Measurements from ENCODE around the gene OR2S2.

Gene OR2S2

DNA sequence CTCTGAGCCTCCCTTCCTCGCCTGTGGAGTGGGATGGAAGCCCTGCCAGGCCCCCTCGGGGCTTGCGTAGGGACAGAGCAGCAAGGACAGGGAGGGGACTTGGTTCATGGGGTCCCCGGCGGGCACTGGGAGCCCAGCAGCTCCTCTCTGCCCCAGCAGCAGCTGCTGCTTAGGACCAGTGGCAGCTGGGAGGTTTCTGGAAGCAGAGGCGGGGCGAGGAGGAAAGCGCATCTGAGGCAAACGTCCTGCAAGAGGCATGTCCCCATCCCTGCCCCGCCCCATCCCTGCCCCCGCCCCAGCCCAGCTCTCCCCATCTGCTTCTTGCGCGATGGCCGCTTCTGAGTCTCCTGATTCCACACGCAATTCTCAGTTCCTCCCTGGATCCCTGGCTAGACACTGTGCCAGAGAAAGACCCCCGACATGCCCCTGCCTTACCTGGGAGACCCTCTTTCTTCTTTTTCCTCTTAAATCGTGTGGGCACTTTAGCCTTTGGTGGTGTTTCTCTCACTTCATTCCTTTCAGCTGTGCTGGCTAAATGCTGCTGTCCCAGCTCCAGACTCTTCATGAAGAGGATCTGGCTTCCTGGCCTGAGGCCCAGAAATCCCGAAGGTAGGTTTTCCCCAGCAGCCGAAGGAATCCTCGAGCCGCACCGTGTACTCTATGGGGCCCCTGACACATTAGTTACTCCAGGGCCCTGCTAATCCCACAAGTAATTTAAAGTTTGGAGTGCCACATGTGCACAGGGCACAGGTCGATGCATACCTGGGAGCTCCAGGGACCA lies 4.4 kb upstream of the OR2S2 start:
- DNase-seq (ENCODE audit: extremely low read depth, low read depth), result peak; percentile 66
- TF ChIP-seq, protein P1, sequence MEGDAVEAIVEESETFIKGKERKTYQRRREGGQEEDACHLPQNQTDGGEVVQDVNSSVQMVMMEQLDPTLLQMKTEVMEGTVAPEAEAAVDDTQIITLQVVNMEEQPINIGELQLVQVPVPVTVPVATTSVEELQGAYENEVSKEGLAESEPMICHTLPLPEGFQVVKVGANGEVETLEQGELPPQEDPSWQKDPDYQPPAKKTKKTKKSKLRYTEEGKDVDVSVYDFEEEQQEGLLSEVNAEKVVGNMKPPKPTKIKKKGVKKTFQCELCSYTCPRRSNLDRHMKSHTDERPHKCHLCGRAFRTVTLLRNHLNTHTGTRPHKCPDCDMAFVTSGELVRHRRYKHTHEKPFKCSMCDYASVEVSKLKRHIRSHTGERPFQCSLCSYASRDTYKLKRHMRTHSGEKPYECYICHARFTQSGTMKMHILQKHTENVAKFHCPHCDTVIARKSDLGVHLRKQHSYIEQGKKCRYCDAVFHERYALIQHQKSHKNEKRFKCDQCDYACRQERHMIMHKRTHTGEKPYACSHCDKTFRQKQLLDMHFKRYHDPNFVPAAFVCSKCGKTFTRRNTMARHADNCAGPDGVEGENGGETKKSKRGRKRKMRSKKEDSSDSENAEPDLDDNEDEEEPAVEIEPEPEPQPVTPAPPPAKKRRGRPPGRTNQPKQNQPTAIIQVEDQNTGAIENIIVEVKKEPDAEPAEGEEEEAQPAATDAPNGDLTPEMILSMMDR (IDR thresholded peaks at IDR 0.05; ENCODE audit: low read depth, low read length), result no peak

GRCh38 chr9:35960039-35960655 lies 2.2 kb upstream of the OR2S2 start:
- no peak for DNase-seq (ENCODE audit: extremely low read depth, low read depth)
- TF ChIP-seq, protein P1 (IDR thresholded peaks at IDR 0.05; ENCODE audit: low read depth, low read length), result no peak

- TF ChIP-seq, protein P1 (IDR thresholded peaks at IDR 0.05; ENCODE audit: low read depth, low read length), result no peak
- DNase-seq (ENCODE audit: extremely low read depth, low read depth), result no peak
These were observed 1.3 kb downstream of the OR2S2 start for GRCh38 chr9:35956651-35957050.

- peak; percentile 64 for DNase-seq (ENCODE audit: extremely low read depth, low read depth)
- TF ChIP-seq, protein P1 (IDR thresholded peaks at IDR 0.05; ENCODE audit: low read depth, low read length), result peak; percentile 85
These were observed 2.9 kb downstream of the OR2S2 start for GRCh38 chr9:35954942-35955546.

DNA sequence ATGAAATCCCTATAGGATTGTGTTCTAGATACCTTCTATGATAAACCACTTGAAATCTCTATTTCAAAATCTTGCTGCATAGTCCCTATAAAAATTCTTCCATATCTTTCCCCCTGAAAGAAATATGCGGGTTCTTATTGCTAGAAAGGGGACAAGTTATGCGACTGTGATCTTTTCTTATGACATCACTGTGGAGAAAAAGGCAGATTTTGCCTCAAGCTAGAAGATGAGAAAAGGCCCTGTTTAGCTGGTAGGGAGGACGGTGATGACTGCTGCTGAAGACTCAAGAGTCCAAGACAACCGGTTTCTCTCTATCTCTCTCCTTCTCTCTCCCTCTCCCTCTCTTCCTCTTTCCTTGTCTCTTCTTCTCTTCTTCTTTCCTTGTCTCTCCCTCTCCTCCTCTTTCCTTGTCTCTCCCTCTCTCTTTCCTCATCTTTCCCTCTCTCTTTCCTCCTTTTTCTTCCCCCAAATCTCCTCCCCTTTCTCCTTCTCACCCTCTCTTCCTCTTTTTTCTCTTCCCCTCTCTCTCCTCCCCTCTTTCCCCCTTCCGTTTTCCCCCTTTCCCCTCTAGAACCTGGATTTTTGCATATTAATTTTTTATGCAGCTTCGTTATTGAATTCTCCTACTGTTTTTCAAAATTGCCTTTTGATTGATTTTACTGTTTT lies 5.3 kb downstream of the OR2S2 start:
- TF ChIP-seq, protein P1 (IDR thresholded peaks at IDR 0.05; ENCODE audit: low read depth, low read length), result no peak

DNA sequence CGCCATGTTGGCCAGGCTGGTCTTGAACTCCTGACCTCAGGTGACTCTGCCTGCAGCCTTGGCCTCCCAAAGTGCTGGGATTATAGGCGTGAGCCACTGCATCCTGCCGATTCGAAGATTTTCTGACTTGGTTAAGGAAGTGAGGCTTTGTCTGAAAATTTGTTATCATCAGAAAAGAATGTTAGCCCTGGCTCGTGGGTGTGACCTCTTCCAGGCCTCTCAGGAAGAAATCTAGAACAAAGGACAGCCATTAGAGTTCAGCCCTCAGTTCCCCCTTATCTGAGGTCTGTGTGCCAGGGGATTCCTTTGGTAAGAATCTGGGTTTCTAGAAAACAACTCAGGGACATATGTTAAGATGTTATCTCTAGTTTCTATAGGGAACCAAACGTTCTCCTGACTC lies 6.2 kb downstream of the OR2S2 start:
- no peak for DNase-seq (ENCODE audit: extremely low read depth, low read depth)
- TF ChIP-seq, protein P1 (IDR thresholded peaks at IDR 0.05; ENCODE audit: low read depth, low read length), result no peak

More for the DNA sequence above, 5.3 kb downstream of the OR2S2 start:
- DNase-seq (ENCODE audit: extremely low read depth, low read depth), result no peak

Data from AG09319 (cell line).